ENCODE data around the gene NUDT22.
A peak's percentile ranks its signal among the peaks of the same experiment; 100 is the strongest.

NUDT22 gene, protein sequence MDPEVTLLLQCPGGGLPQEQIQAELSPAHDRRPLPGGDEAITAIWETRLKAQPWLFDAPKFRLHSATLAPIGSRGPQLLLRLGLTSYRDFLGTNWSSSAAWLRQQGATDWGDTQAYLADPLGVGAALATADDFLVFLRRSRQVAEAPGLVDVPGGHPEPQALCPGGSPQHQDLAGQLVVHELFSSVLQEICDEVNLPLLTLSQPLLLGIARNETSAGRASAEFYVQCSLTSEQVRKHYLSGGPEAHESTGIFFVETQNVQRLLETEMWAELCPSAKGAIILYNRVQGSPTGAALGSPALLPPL

DNA sequence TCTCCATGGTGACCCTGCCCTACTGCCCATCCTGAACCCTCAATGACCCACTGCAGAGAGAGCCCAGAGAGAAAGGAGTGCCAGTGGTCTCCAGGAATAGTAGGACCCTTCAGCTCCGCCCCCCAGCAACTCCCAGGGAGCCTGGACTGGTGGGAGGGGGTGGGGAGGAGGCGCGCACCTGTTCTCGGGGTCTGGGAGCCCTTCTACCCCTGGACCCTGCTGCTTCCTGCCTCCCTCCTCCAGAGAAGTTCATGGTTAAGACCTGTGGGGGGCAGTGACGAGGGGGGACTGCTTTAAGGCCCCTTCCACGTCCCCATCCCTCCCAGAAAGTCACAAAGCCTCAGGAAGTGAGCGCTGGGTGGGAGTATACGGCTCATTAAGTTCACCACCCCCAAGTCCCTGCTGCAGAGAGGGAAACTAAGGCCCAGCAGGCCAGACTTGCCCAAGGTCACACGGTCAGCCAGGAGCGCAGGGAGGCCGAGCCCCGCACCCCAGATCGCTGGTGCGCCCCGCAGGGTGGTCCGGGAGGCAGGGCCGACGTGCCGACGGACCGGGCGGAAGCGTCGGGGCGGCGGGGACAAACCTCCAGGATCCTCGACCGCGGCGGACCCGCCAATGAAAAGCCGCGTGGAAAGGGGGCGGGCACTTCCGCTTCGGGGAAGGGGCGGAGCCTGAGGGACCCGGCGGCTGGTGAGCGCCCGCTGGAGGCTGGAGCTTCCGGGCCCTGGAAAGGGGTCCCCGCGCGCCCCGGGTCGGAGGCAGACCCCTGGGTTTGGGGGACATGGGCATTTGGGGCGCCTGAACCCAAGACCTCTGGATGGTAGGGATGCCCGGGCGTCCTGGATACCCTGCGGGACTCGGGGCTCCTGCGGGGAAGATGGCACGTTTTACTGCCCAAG is at the start of gene NUDT22, which contains the start of gene TRPT1:
Gene NUDT22 (plus strand): TSS at position 667 of the 899 bp plus-strand sequence. CDS start 379 bp downstream, outside the sequence.
Gene TRPT1 (minus strand): TSS at position 579 of the 899 bp plus-strand sequence. CDS start 326 bp downstream, at position 253.
- Histone ChIP-seq H3K36me3 (ENCODE audit: insufficient read depth, low read length) (no peaks in the 10 kb centered on the region), H3K4me3 (ENCODE audit: low read depth in 1 of 2, low read length in 2 of 2) (peak within 1 kb of the TSS; percentile 71 to 89), H3K4me1 (ENCODE audit: insufficient read depth, low read length) (peaks cover 30% of the 10 kb centered on the region), H3K27me3 (ENCODE audit: control insufficient read depth in 1 of 2, insufficient read depth in 2 of 2, low read length in 2 of 2) (no peaks in the 10 kb centered on the region), H3K9me3 (ENCODE audit: low read length) (no peaks in the 10 kb centered on the region), H3K9ac (ENCODE audit: low read length) (peak within 1 kb of the TSS; percentile 82), H3K27ac (ENCODE audit: low read depth, low read length) (peak within 1 kb of the TSS; percentile 86)

DNA sequence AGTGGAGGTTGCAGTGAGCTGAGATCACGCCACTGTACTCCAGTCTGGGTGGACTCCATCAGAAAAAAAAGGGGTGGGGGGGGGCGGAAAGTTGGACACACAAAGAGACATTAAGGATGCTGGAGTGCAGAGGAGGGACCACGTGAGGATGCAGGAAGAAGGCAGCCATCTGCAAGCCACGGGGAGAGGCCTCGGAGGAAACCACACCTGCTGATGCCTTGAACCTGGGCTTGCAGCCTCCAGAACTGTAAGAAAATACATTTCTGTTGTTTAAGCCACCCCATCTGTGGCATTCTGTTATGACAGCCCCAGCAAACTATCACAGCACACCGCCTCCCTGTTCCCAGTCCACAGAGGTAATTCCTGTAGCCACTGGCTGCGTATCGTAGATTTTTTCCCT is 49.3 kb upstream of the NUDT22 start:
- H3K9ac ChIP-seq (ENCODE audit: low read length) = no peak overlapping the region
- peaks cover 12% of the 10 kb centered on the region for H3K4me1 ChIP-seq (ENCODE audit: insufficient read depth, low read length)
- no peak overlapping the region for H3K27ac ChIP-seq (ENCODE audit: low read depth, low read length)
- no peaks in the 10 kb centered on the region for H3K27me3 ChIP-seq (ENCODE audit: control insufficient read depth in 1 of 2, insufficient read depth in 2 of 2, low read length in 2 of 2)
- H3K4me3 ChIP-seq (ENCODE audit: low read depth in 1 of 2, low read length in 2 of 2) = no peak overlapping the region
- no peaks in the 10 kb centered on the region for H3K36me3 ChIP-seq (ENCODE audit: insufficient read depth, low read length)
- H3K9me3 ChIP-seq (ENCODE audit: low read length) = no peaks in the 10 kb centered on the region

DNA sequence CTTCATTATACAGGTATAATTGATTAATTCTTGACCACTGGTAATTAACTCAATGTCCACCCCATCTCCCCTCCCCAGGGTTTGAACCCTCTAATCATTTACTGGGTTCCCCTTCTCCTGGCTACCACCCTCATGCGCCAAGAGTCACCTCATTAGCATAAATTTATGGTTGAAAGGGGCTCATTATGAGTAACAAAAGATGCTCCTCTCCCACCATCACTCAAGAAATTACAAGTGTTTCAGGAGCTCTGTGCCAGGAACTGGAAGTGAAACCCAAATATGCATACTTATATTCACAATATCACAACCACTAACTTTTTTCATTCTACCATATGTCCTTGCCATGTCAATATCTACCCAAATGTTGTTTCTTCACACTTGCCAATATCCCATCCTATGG is 47.9 kb upstream of the NUDT22 start:
- H3K27ac ChIP-seq (ENCODE audit: low read depth, low read length) = no peak overlapping the region
- H3K36me3 ChIP-seq (ENCODE audit: insufficient read depth, low read length) = no peaks in the 10 kb centered on the region
- H3K4me1 ChIP-seq (ENCODE audit: insufficient read depth, low read length) = peaks cover 17% of the 10 kb centered on the region
- H3K27me3 ChIP-seq (ENCODE audit: control insufficient read depth in 1 of 2, insufficient read depth in 2 of 2, low read length in 2 of 2) = no peaks in the 10 kb centered on the region
- no peak overlapping the region for H3K9ac ChIP-seq (ENCODE audit: low read length)
- no peak overlapping the region for H3K4me3 ChIP-seq (ENCODE audit: low read depth in 1 of 2, low read length in 2 of 2)
- no peaks in the 10 kb centered on the region for H3K9me3 ChIP-seq (ENCODE audit: low read length)

DNA sequence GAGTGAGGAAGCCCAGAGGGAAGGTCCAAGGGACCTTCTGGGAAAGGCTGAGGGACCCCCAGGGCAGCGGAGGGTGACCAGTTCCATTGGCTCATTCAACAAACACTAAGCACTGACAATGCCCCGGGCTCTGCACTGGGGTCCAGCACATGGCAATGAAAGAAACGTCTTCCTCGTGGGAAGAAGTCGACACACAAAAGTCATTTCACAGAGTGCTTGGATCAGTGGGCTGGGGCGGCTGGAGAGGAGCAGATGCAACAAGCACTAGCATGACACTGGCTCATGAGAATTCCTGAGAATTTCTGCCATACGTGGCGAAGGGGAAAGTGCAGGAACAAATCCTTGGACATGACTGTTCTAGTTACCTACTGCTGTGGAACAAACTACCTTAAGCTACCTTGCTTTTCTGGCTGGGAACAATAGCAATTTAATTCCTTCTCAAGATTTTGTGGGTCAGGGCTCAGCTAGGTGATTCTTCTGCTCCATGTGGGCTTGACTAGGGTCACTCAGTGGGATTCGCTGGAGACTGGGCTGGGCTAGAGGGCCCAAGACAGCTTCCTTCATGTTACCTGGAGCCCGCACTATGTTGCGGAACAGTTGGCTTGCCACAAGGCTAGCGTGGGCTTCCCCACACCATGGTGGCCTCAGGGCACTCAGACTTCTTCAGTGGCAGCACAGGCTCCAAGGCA is 47.0 kb upstream of the NUDT22 start:
- Histone ChIP-seq H3K4me3 (ENCODE audit: low read depth in 1 of 2, low read length in 2 of 2) (no peak overlapping the region), H3K9me3 (ENCODE audit: low read length) (no peaks in the 10 kb centered on the region), H3K4me1 (ENCODE audit: insufficient read depth, low read length) (peaks cover 26% of the 10 kb centered on the region), H3K27me3 (ENCODE audit: control insufficient read depth in 1 of 2, insufficient read depth in 2 of 2, low read length in 2 of 2) (no peaks in the 10 kb centered on the region), H3K36me3 (ENCODE audit: insufficient read depth, low read length) (no peaks in the 10 kb centered on the region), H3K9ac (ENCODE audit: low read length) (no peak overlapping the region), H3K27ac (ENCODE audit: low read depth, low read length) (no peak overlapping the region)

DNA sequence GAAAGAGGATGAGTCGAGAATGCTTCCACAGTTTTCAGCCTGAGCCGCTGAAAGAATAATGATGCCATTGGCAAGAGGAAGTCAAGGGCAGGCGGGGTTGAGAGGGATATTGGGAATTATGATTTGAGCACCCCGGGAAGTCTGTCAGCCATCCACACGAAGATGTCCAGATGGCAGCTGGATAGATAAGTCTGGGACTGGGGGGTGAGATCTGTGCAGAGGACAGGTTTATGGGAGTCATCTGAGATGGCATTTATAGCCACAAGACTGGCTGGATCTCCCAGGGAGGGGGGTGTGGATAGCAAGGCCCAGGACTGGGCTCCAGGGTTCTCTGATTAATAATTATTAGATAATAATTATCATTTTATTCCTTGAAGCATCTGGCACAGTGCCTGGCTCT is 45.2 kb upstream of the NUDT22 start:
- Histone ChIP-seq H3K9me3 (ENCODE audit: low read length) (no peaks in the 10 kb centered on the region), H3K27ac (ENCODE audit: low read depth, low read length) (no peak overlapping the region), H3K9ac (ENCODE audit: low read length) (peak overlapping the region; percentile 16), H3K4me1 (ENCODE audit: insufficient read depth, low read length) (peaks cover 36% of the 10 kb centered on the region), H3K4me3 (ENCODE audit: low read depth in 1 of 2, low read length in 2 of 2) (peak overlapping the region; percentile 1 to 22), H3K27me3 (ENCODE audit: control insufficient read depth in 1 of 2, insufficient read depth in 2 of 2, low read length in 2 of 2) (no peaks in the 10 kb centered on the region), H3K36me3 (ENCODE audit: insufficient read depth, low read length) (no peaks in the 10 kb centered on the region)

DNA sequence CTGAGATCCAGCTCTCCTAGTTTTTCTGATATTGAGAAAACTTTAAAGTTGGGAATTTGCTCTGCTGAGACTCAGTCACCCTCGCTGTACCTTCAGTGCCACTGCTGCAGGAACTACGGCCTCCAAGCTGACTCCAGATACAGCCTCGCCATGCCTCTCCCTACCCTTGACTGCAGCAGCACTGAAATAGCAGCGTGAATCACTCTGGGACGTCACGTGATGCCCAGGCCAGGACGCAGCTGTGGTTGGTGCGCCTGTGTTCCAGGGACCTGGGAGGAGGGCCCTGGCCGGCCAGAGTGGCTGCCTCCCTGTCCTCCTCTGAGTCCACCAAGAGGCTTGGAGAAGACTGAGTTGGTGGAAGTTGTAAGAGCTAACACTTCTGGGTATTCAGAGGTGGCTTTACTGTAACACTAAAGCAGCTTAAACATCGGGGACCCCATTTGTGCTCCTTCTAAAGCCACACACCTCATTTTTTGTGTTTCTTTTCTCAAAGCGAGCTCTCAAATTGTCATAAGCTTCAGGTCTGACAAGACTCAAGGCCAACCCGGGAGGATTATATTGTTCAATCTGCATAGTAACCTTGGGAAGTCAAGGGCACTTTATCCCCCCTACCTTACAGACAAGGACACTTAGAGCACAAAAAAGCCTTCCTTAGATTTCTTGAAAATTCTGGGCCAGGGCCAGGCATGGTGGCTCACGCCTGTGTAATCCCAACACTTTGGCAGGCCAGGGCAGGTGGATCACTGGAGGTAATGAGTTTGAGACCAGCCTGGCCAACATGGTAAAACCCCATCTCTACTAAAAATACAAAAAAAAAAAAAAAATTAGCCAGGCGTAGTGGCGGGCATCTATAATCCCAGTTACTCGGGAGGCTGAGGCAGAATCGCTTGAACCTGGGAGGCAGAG is 44.3 kb upstream of the NUDT22 start:
- Histone ChIP-seq H3K9ac (ENCODE audit: low read length) (peak overlapping the region; percentile 16), H3K4me1 (ENCODE audit: insufficient read depth, low read length) (peaks cover 36% of the 10 kb centered on the region), H3K27ac (ENCODE audit: low read depth, low read length) (peak overlapping the region; percentile 13), H3K4me3 (ENCODE audit: low read depth in 1 of 2, low read length in 2 of 2) (peak overlapping the region; percentile 1 to 22), H3K9me3 (ENCODE audit: low read length) (no peaks in the 10 kb centered on the region), H3K27me3 (ENCODE audit: control insufficient read depth in 1 of 2, insufficient read depth in 2 of 2, low read length in 2 of 2) (no peaks in the 10 kb centered on the region), H3K36me3 (ENCODE audit: insufficient read depth, low read length) (no peaks in the 10 kb centered on the region)

DNA sequence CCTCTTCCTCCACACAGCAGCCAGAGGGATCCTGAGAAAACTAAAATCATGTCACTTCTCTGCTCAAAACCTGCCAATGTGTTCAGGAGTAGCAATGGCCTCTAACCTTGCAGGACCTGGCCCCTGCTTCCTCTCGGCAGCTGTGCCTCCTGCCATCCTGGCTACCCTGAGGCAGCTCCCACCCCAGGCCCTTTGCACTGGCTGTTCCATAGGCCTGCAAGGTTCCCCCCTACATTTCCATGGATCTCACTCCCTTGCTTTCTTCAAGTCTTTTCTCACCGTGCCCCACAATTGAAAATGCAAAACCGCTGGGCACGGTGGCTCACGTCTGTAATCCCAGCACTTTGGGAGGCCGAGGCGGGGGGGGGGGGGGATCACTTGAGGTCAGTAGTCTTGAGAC is 42.2 kb upstream of the NUDT22 start:
- no peak overlapping the region for H3K9ac ChIP-seq (ENCODE audit: low read length)
- no peak overlapping the region for H3K27ac ChIP-seq (ENCODE audit: low read depth, low read length)
- no peaks in the 10 kb centered on the region for H3K27me3 ChIP-seq (ENCODE audit: control insufficient read depth in 1 of 2, insufficient read depth in 2 of 2, low read length in 2 of 2)
- H3K36me3 ChIP-seq (ENCODE audit: insufficient read depth, low read length) = peaks cover 8% of the 10 kb centered on the region
- peaks cover 41% of the 10 kb centered on the region for H3K4me1 ChIP-seq (ENCODE audit: insufficient read depth, low read length)
- H3K9me3 ChIP-seq (ENCODE audit: low read length) = no peaks in the 10 kb centered on the region
- no peak overlapping the region for H3K4me3 ChIP-seq (ENCODE audit: low read depth in 1 of 2, low read length in 2 of 2)

DNA sequence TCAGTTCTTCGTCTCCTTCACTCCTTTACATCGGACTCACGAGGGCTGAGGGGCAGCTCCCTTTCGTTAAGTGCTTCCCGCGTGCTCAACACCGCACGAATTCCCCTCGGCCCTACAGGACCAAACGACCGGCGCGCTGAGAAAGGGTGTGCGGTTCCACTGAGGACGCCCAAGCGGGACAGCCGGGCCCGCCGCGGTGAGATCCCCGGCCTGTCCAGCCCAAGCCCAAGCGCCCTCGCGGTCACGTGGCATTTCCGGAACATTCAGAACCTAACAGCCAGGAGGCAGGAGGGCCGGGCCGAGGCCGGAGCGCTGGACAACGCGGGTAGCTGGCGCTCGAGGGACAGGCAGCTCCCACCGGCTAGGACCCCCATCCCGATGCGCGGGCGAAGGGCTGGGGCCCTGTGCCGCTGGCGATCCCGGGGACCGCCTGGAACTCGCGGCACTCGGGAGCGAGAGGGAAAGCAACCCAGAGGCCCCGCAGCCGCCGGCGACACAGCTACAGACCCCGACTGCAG is 40.8 kb upstream of the NUDT22 start:
- H3K4me3 ChIP-seq (ENCODE audit: low read depth in 1 of 2, low read length in 2 of 2) = peak overlapping the region; percentile 59 to 83
- no peaks in the 10 kb centered on the region for H3K27me3 ChIP-seq (ENCODE audit: control insufficient read depth in 1 of 2, insufficient read depth in 2 of 2, low read length in 2 of 2)

DNA sequence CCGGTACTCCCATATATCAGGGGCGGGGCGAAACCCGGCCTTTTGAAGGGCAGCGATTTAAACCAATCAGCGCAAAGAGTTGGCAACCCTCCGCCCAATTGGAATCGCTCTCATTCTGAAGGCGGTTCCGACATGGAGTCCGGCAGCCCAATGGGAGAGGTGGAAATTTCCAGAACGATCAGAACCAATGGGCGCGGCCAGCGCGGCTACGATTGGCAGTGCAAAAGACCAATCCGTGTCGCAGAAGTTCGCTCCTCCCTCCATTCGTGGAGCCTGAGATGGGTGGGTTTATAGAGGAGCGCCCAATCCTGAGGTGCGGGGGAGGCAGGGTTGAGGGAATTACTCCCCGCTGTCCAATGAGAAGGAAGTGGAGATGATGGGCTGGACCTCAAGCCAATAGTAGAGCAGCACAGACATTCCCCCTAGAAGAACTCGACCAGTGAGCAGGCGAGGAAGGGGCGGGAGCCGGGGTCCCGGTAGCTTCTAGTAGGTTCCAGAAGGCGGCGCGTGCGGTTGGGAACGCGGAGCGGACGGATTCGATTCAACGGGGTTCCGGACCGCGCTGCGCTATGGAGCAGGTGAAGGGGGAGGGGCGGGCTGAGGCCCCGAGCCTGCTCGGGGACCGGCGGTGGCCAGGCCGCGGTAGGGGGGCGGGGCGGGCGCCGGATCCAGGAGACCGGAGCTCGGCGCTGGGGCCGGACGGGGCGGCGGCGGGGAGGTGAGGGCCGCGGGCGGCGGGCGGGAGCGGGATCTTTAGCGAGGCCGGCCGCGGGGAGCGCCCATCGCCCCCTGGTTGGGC is 40.2 kb upstream of the NUDT22 start, which contains the start of gene STIP1:
Gene STIP1 (plus strand): TSS at position 479 of the 799 bp plus-strand sequence. CDS start 91 bp downstream, at position 570.
- peak within 1 kb of the TSS; percentile 62 for H3K9ac ChIP-seq (ENCODE audit: low read length)
- H3K4me1 ChIP-seq (ENCODE audit: insufficient read depth, low read length) = peaks cover 35% of the 10 kb centered on the region
- H3K4me3 ChIP-seq (ENCODE audit: low read depth in 1 of 2, low read length in 2 of 2) = peak within 1 kb of the TSS; percentile 59 to 83
- peak within 1 kb of the TSS; percentile 83 for H3K27ac ChIP-seq (ENCODE audit: low read depth, low read length)
- no peaks in the 10 kb centered on the region for H3K9me3 ChIP-seq (ENCODE audit: low read length)
- H3K27me3 ChIP-seq (ENCODE audit: control insufficient read depth in 1 of 2, insufficient read depth in 2 of 2, low read length in 2 of 2) = no peaks in the 10 kb centered on the region
- peaks cover 8% of the 10 kb centered on the region for H3K36me3 ChIP-seq (ENCODE audit: insufficient read depth, low read length)

More for the DNA sequence above, 40.8 kb upstream of the NUDT22 start:
- H3K27ac ChIP-seq (ENCODE audit: low read depth, low read length) = peak overlapping the region; percentile 83
- H3K9ac ChIP-seq (ENCODE audit: low read length) = peak overlapping the region; percentile 62
- peaks cover 8% of the 10 kb centered on the region for H3K36me3 ChIP-seq (ENCODE audit: insufficient read depth, low read length)
- no peaks in the 10 kb centered on the region for H3K9me3 ChIP-seq (ENCODE audit: low read length)
- peaks cover 41% of the 10 kb centered on the region for H3K4me1 ChIP-seq (ENCODE audit: insufficient read depth, low read length)

Measured in muscle layer of colon (tissue), 2 donors.